Epithelial cell of esophagus (primary cell): ENCODE data around the gene UGT1A7.
"Not testable (repeated sequence)": the region's sequence is repeated elsewhere in the genome, so short reads cannot be mapped to it uniquely, and the experiment has no call there.

Source experiments
- DNase-seq: peaks from one replicate; pipeline ENCODE4 v3.0.0; 2010; ENCODE audit warnings: low read depth
- H3K4me3 ChIP-seq: 2 replicates; pipeline ENCODE4 v1.5.1; 2011; ENCODE audit warnings: mild to moderate bottlenecking, low read length, control low read depth
- CTCF ChIP-seq: IDR thresholded peaks from 2 replicates; pipeline ENCODE4 v1.5.1; 2011; ENCODE audit warnings: low read depth, mild to moderate bottlenecking, low read length, control low read depth, inconsistent platforms; ENCODE audit not compliant: insufficient read depth; ENCODE audit errors: missing control alignments

The UGT1A7 gene

GRCh38 chr2:233708942-233709341 lies 27.2 kb downstream of the UGT1A7 start:
- H3K4me3 ChIP-seq, result no peak overlapping the region
- DNase-seq, result no peak
- no peak for TF ChIP-seq CTCF

DNA sequence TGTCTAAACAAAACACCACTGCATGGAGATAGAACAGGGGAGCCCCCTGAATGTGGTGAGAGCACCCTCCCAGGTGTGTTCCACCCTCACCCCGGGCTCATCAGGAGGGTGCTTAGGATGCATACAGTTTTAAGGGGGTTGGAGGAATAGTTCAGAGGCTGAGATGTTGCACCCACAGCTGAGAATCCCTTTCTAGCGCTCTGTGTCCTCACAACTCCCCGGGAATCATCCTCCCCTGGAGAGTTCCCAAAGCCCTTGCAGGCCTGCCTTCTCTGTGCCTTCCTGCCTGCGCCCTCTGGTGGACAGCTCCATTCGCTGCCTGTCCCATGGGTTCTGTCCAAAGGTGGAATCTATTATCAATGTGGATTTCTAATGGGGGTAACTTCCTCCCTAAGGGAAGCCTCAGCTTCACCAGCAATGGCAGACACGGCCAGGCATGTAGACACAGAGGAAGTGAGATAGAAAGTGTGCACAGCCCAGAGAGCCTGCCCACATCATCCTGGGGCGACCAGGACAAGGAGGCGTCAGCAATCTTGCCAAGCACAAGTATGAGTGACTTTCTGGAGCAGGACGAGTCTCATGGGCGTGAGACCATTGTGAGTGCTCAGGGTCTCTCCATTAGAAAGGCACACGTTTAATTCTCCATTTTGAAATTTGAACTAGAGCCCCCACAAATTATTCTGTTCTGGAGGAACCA lies 29.8 kb downstream of the UGT1A7 start:
- no peak overlapping the region for H3K4me3 ChIP-seq
- DNase-seq, result peak; percentile 78
- peak; percentile 96 for TF ChIP-seq CTCF

DNA sequence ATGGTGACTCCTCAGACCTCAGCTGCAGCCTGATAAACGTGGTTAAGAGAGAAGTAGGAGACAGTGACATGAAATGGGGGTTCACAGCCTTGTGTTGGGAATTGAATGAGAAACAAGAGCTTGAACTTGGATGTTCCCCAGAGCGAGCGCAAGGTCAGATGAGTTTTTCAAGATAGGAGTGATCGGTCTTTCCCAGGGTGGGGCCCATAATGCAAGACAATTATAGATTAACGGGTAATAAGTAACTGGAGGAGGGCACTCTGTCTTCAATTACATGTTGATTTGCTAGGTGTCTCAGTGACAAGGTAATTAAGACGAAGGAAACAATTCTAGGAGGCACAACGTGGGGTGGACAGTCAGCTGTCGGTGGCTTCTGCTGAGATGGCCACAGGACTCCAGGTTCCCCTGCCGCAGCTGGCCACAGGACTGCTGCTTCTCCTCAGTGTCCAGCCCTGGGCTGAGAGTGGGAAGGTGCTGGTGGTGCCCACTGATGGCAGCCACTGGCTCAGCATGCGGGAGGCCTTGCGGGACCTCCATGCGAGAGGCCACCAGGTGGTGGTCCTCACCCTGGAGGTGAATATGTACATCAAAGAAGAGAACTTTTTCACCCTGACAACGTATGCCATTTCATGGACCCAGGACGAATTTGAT lies 31.0 kb downstream of the UGT1A7 start, which contains the start of gene UGT1A5:
UGT1A5 (plus strand) TSS at position 297 of the 651 bp plus-strand sequence; CDS start at position 382, 85 bp downstream.
- TF ChIP-seq CTCF, result no peak
- H3K4me3 ChIP-seq, result no peak within 1 kb of the TSS

GRCh38 chr2:233713262-233713615 lies 31.5 kb downstream of the UGT1A7 start:
- no peak overlapping the region for H3K4me3 ChIP-seq
- no peak for TF ChIP-seq CTCF
- no peak for DNase-seq

More for the DNA sequence above, 31.0 kb downstream of the UGT1A7 start, which contains the start of gene UGT1A5:
- DNase-seq, result no peak

- no peak overlapping the region for H3K4me3 ChIP-seq
- DNase-seq, result no peak
- no peak for TF ChIP-seq CTCF
These were observed 32.4 kb downstream of the UGT1A7 start for GRCh38 chr2:233714121-233714520.

GRCh38 chr2:233718552-233718951 lies 36.9 kb downstream of the UGT1A7 start, which contains the start of gene UGT1A4:
Gene UGT1A4 (plus strand): TSS chr2:233718736. CDS start chr2:233718821, 85 bp downstream.
- no peak for TF ChIP-seq CTCF
- H3K4me3 ChIP-seq, result no peak within 1 kb of the TSS
- no peak for DNase-seq

GRCh38 chr2:233728723-233729301 lies 47.1 kb downstream of the UGT1A7 start, which contains the start of gene UGT1A3:
Gene UGT1A3 (plus strand): TSS chr2:233729042. CDS start chr2:233729127, 85 bp downstream.
- no peak for DNase-seq
- no peak within 1 kb of the TSS for H3K4me3 ChIP-seq
- no peak for TF ChIP-seq CTCF

- not testable (repeated sequence) for DNase-seq, H3K4me3 ChIP-seq
These were observed 55.4 kb downstream of the UGT1A7 start for GRCh38 chr2:233736868-233737653.
